CD14-positive monocyte (primary cell): Measurements from ENCODE around the gene PTPN9. TPM values are rescaled to one million over a fixed set of nuclear protein-coding genes. Genes with fewer than 3 reads are reported as not detected.
"Not testable (repeated sequence)": the region's sequence is repeated elsewhere in the genome, so short reads cannot be mapped to it uniquely, and the experiment has no call there.

Experiments used
- DNase-seq, 3 donors: peaks; one replicate each; pipeline ENCODE4 v3.0.0-alpha.2; 2011 to 2022
- H2AFZ ChIP-seq: 2 replicates; pipeline ENCODE4 v1.6.0; 2012; ENCODE audit warnings: mild to moderate bottlenecking, low read depth, low read length, inconsistent platforms; ENCODE audit not compliant: insufficient read depth, poor library complexity, severe bottlenecking
- H3K27ac ChIP-seq, 2 donors: 1 replicate in 1 of 2; 2 replicates in 1 of 2; pipeline ENCODE4 v1.5.1; 2012 to 2013; ENCODE audit warnings: low read length in 2 of 2, control low read depth in 1 of 2, inconsistent platforms in 1 of 2, low read depth in 1 of 2, mild to moderate bottlenecking in 1 of 2
- H3K27me3 ChIP-seq, 2 donors: one replicate each; pipeline versions ENCODE4 v1.6.0 to v1.6.1; 2011 to 2013; ENCODE audit warnings: low read length in 2 of 2; ENCODE audit not compliant: control insufficient read depth in 2 of 2, insufficient read depth in 2 of 2
- H3K36me3 ChIP-seq, 2 donors: replicated peaks in 1 of 2; 1 replicate in 1 of 2; 2 replicates in 1 of 2; pipeline versions ENCODE4 v1.5.1 to v1.6.1; 2012 to 2013; ENCODE audit warnings: low read length in 2 of 2, control low read depth in 1 of 2, inconsistent platforms in 1 of 2, mild to moderate bottlenecking in 1 of 2; ENCODE audit not compliant: insufficient read depth in 2 of 2, control insufficient read depth in 1 of 2
- H3K4me1 ChIP-seq, 2 donors: 1 replicate in 1 of 2; 2 replicates in 1 of 2; pipeline versions ENCODE4 v1.5.1 to v1.6.1; 2012 to 2013; ENCODE audit warnings: low read length in 2 of 2, control low read depth in 1 of 2, inconsistent platforms in 1 of 2, mild to moderate bottlenecking in 1 of 2, moderate library complexity in 1 of 2; ENCODE audit not compliant: insufficient read depth in 2 of 2, control insufficient read depth in 1 of 2
- H3K4me2 ChIP-seq: replicated peaks from 2 replicates; pipeline ENCODE3; 2012; ENCODE audit warnings: low read length, moderate library complexity, mild to moderate bottlenecking; ENCODE audit not compliant: poor library complexity, severe bottlenecking; ENCODE audit errors: extremely low read depth
- H3K4me3 ChIP-seq, 3 experiments: fragments of 200-600 bp in 1 of 3; sonication (generic) in 1 of 3; replicated peaks in 1 of 3; 1 replicate in 2 of 3; 2 replicates in 1 of 3; pipeline ENCODE4 v1.5.1; 2011 to 2013; ENCODE audit warnings: low read length in 3 of 3, mild to moderate bottlenecking in 3 of 3, control low read depth in 2 of 3, low read depth in 2 of 3, inconsistent platforms in 1 of 3, moderate library complexity in 1 of 3
- H3K79me2 ChIP-seq: 2 replicates; pipeline ENCODE4 v1.6.0; 2012; ENCODE audit warnings: mild to moderate bottlenecking, control low read depth, inconsistent platforms, low read length, moderate library complexity; ENCODE audit not compliant: insufficient read depth
- H3K9ac ChIP-seq: 2 replicates; pipeline ENCODE4 v1.6.0; 2017; ENCODE audit warnings: low read length, mild to moderate bottlenecking; ENCODE audit not compliant: insufficient read depth, poor library complexity, severe bottlenecking
- H3K9me3 ChIP-seq, 2 donors: replicated peaks in 1 of 2; 1 replicate in 1 of 2; 2 replicates in 1 of 2; pipeline versions ENCODE4 v1.5.1 to v1.6.1; 2012 to 2013; ENCODE audit warnings: low read length in 2 of 2, control low read depth in 1 of 2; ENCODE audit not compliant: control insufficient read depth in 1 of 2, insufficient read depth in 1 of 2
- H4K20me1 ChIP-seq: 2 replicates; pipeline ENCODE4 v1.6.0; 2012; ENCODE audit warnings: mild to moderate bottlenecking, low read length, control low read depth, moderate library complexity; ENCODE audit not compliant: insufficient read depth
- H3K27ac Mint-ChIP-seq, 7 donors: one replicate each; pipeline ENCODE4 v1.8.0; 2020; ENCODE audit warnings: mild to moderate bottlenecking in 7 of 7, mixed read lengths in 7 of 7, moderate library complexity in 6 of 7, inconsistent platforms in 2 of 7
- H3K27me3 Mint-ChIP-seq, 3 donors: one replicate each; pipeline ENCODE4 v1.8.0; 2021 to 2022; ENCODE audit warnings: low read depth in 3 of 3, mild to moderate bottlenecking in 3 of 3, mixed read lengths in 3 of 3, moderate library complexity in 3 of 3, inconsistent platforms in 1 of 3
- H3K36me3 Mint-ChIP-seq, 2 donors: one replicate each; pipeline ENCODE4 v1.8.0; 2020; ENCODE audit warnings: mixed read lengths in 2 of 2, inconsistent platforms in 1 of 2, mild to moderate bottlenecking in 1 of 2
- H3K4me1 Mint-ChIP-seq: one replicate; pipeline ENCODE4 v1.8.0; 2020; ENCODE audit warnings: mild to moderate bottlenecking, mixed read lengths
- H3K4me3 Mint-ChIP-seq, 2 donors: one replicate each; pipeline ENCODE4 v1.8.0; 2020; ENCODE audit warnings: mild to moderate bottlenecking in 2 of 2, mixed read lengths in 2 of 2, moderate library complexity in 1 of 2
- H3K9me3 Mint-ChIP-seq, 7 donors: one replicate each; pipeline ENCODE4 v1.8.0; 2020 to 2022; ENCODE audit warnings: mixed read lengths in 7 of 7, mild to moderate bottlenecking in 6 of 7, moderate library complexity in 6 of 7, inconsistent platforms in 2 of 7
- CTCF ChIP-seq: fragments of 200-600 bp; IDR thresholded peaks from one replicate; pipeline ENCODE4 v1.8.0; 2022; ENCODE audit warnings: antibody characterized with exemption, mild to moderate bottlenecking
- WGBS: methylation state at CpG from one replicate; pipeline ENCODE4 v1.1.5; 2013; ENCODE audit warnings: missing lambda C conversion rate; ENCODE audit not compliant: insufficient coverage; 5-methylcytosine and 5-hydroxymethylcytosine counted together
- intact Hi-C, 2 donors: fragments of 100-400 bp; cut with micrococcal nuclease; formaldehyde crosslinking; loops; one replicate each; pipeline versions ENCODE4 v1.15.0 to v1.15.1; 2023
- polyA plus RNA-seq, 3 donors: library from polyadenylated mRNA; depleted of rRNA in 1 of 3; unstranded in 2 of 3; stranded (reverse) in 1 of 3; fragments of 300-500 nt in 2 of 3; fragments of >200 nt in 1 of 3; fragmentation: Illumina TruSeq in 2 of 3; gene quantifications; 1 replicate in 2 of 3; 2 replicates in 1 of 3; pipeline ENCODE4 v1.2.3, GENCODE V29; 2012 to 2021

The PTPN9 gene
- polyA plus RNA-seq, 3 donors, result 21.1 to 40.1 (median 28.0) TPM

DNA sequence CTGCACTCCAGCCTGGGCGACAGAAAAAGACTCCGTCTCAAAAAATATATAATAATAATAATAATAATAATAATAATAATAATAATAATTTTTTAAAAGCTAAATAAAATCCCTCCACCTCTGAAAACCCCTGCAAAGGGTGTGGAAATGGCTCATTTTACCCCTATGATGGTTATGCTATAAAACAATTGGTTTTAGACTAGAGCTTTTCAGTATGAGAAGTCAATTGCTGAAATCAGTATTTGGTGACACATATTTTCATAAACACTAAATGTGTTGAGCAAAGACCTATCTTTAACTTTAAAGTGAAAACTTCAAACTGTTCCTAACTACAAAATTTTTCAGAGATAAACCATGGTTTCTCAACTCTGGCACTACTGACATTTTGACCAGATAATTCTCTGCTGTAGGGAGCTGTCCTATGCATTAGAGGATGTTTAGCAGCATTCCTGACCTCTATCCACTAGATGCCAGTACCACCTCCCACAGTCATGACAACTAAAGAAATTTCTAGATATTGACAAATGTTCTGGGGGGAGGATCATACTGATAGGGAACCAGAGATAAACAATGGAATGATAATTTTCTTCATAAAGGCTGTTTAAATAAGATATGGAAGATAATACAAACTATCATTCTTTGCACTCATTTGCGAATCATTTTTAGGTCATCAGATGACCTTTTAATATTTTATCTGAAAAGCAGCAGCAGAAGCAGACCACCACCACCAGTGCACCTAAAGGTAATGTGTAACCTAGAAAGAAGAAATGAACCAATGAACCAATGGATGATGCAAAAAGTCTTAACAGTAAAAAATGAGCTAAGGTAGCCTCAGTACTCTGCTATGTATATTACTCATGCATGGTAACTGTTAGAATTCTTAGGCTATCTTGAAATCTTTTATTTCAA is 13.8 kb downstream of the PTPN9 start:
- intact Hi-C loops, result no loop called here
- peaks cover 5% of the 10 kb centered on the region for H3K4me1 Mint-ChIP-seq
- peaks cover 12 to 40% of the 10 kb centered on the region in 2 donors for H3K36me3 Mint-ChIP-seq
- no peak overlapping the region for H3K4me3 Mint-ChIP-seq
- peaks cover 0 to 3% of the 10 kb centered on the region in 2 donors for H3K4me1 ChIP-seq
- no peak overlapping the region for H2AFZ ChIP-seq
- H3K36me3 ChIP-seq, result peaks cover 3 to 4% of the 10 kb centered on the region in 2 donors
- no peak overlapping the region for H3K9ac ChIP-seq
- H3K9me3 Mint-ChIP-seq, result no peaks in the 10 kb centered on the region
- no peaks in the 10 kb centered on the region for H3K27me3 ChIP-seq
- no peaks in the 10 kb centered on the region for H3K27me3 Mint-ChIP-seq
- no peak overlapping the region for H3K27ac Mint-ChIP-seq
- no peak overlapping the region for H3K27ac ChIP-seq
- peaks cover 93% of the 10 kb centered on the region for H3K79me2 ChIP-seq
- H3K4me2 ChIP-seq, result no peak overlapping the region
- DNase-seq, result no peak
- H4K20me1 ChIP-seq, result peaks cover 81% of the 10 kb centered on the region
- H3K4me3 ChIP-seq, result no peak overlapping the region
- no peak for TF ChIP-seq CTCF
- no CpG with 5 or more reads among the region's 3 CpGs for WGBS
- H3K9me3 ChIP-seq, result no peaks in the 10 kb centered on the region

- H2AFZ ChIP-seq, result no peak overlapping the region
- H3K36me3 ChIP-seq, result peaks cover 0 to 3% of the 10 kb centered on the region in 2 donors
- H3K27me3 Mint-ChIP-seq, result no peaks in the 10 kb centered on the region
- no peaks in the 10 kb centered on the region for H3K9me3 Mint-ChIP-seq
- no peak for DNase-seq
- peaks cover 71% of the 10 kb centered on the region for H3K79me2 ChIP-seq
- H3K27ac ChIP-seq, result no peak overlapping the region
- no peak overlapping the region for H3K4me3 Mint-ChIP-seq
- no peaks in the 10 kb centered on the region for H3K4me1 Mint-ChIP-seq
- no peak for TF ChIP-seq CTCF
- H3K4me2 ChIP-seq, result no peak overlapping the region
- intact Hi-C loops, result no loop called here
- H3K36me3 Mint-ChIP-seq, result peaks cover 12 to 31% of the 10 kb centered on the region in 2 donors
- H3K4me1 ChIP-seq, result no peaks in the 10 kb centered on the region
- H3K4me3 ChIP-seq, result no peak overlapping the region
- H3K9me3 ChIP-seq, result no peaks in the 10 kb centered on the region
- WGBS, result 100% methylated on average over 2 of the region's 5 CpGs
- H3K27me3 ChIP-seq, result no peaks in the 10 kb centered on the region
- no peak overlapping the region for H3K27ac Mint-ChIP-seq
- H3K9ac ChIP-seq, result no peak overlapping the region
- peaks cover 59% of the 10 kb centered on the region for H4K20me1 ChIP-seq
Measured at GRCh38 chr15:75561888-75562287, 17.2 kb downstream of the PTPN9 start.

GRCh38 chr15:75559360-75559759 is 19.8 kb downstream of the PTPN9 start:
- H4K20me1 ChIP-seq, result peaks cover 50% of the 10 kb centered on the region
- H3K27ac ChIP-seq, H3K4me2 ChIP-seq, H3K4me1 ChIP-seq, intact Hi-C loops, H3K9ac ChIP-seq, H3K9me3 Mint-ChIP-seq, H3K4me1 Mint-ChIP-seq, H3K27me3 ChIP-seq, H3K4me3 ChIP-seq, DNase-seq, H3K27me3 Mint-ChIP-seq, H2AFZ ChIP-seq, H3K36me3 ChIP-seq, H3K4me3 Mint-ChIP-seq, H3K9me3 ChIP-seq: not testable (repeated sequence)
- 80% methylated on average over 1 of the region's 6 CpGs for WGBS
- peaks cover 61% of the 10 kb centered on the region for H3K79me2 ChIP-seq
- H3K36me3 Mint-ChIP-seq, result peaks cover 14 to 22% of the 10 kb centered on the region in 2 donors
- peak overlapping the region in 1 of 7 donors; percentile 23 for H3K27ac Mint-ChIP-seq
